HL-60 (cell line): ENCODE data around the gene VCPKMT.

Source experiments
- DNase-seq, 2 experiments: peaks; one replicate each; pipeline ENCODE4 v3.0.0-alpha.2; 2010 to 2020; ENCODE audit warnings: low read depth in 1 of 2, low spot score in 1 of 2
- H3K27ac ChIP-seq: fragments of 250-450 bp; sonication (Bioruptor Pico); replicated peaks from 2 replicates; pipeline ENCODE4 v1.5.1; 2020; ENCODE audit warnings: mild to moderate bottlenecking, moderate library complexity
- H3K27me3 ChIP-seq: fragments of 250-450 bp; sonication (Bioruptor Pico); 2 replicates; pipeline ENCODE4 v1.5.1; 2021; ENCODE audit warnings: mild to moderate bottlenecking, moderate library complexity; ENCODE audit not compliant: insufficient read depth, poor library complexity, severe bottlenecking
- H3K4me3 ChIP-seq: replicated peaks from 2 replicates; pipeline ENCODE4 v1.5.1; 2011; ENCODE audit warnings: mild to moderate bottlenecking, control low read depth, low read length; ENCODE audit not compliant: insufficient read depth
- GABPA ChIP-seq: IDR thresholded peaks from 2 replicates; pipeline ENCODE4 v1.6.1; 2012; ENCODE audit warnings: low read depth
- POLR2AphosphoS5 ChIP-seq: IDR thresholded peaks from 2 replicates; pipeline ENCODE4 v1.6.1; 2012; ENCODE audit warnings: low read depth
- SPI1 ChIP-seq: IDR thresholded peaks from 2 replicates; pipeline ENCODE4 v1.6.1; 2012; ENCODE audit warnings: low read depth, mild to moderate bottlenecking, borderline replicate concordance
- TF ChIP-seq, protein P1 (sequence below): IDR thresholded peaks from one replicate; pipeline ENCODE4 v1.5.1; 2011; ENCODE audit warnings: low read length, control low read depth, inconsistent platforms; ENCODE audit not compliant: insufficient read depth
- TF ChIP-seq, protein P2 (sequence below): IDR thresholded peaks from 2 replicates; pipeline ENCODE4 v1.6.1; 2012; ENCODE audit warnings: low read depth; ENCODE audit not compliant: insufficient replicate concordance

Gene VCPKMT

DNA sequence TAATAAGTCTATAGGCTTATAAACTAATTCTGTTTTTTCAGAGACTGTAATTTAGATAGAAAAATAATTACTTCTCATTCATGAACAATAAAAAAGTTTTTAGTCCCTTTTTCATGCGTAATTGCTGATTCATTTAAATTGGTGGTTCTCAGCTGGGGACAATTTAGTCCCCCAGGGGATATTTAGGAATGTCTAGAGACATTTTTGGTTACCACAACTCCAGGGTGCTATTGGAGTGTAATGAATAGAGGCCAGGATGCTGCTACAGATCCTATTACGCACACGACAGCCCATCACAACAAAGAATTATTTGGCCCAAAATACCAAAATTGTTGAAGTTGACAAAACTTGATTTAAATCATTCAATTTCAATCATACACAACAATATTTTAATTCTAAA is 22.8 kb upstream of the VCPKMT start:
- no peak overlapping the region for H3K4me3 ChIP-seq
- no peak overlapping the region for H3K27ac ChIP-seq
- DNase-seq: no peak
- no peaks in the 10 kb centered on the region for H3K27me3 ChIP-seq
- TF ChIP-seq, protein P1, sequence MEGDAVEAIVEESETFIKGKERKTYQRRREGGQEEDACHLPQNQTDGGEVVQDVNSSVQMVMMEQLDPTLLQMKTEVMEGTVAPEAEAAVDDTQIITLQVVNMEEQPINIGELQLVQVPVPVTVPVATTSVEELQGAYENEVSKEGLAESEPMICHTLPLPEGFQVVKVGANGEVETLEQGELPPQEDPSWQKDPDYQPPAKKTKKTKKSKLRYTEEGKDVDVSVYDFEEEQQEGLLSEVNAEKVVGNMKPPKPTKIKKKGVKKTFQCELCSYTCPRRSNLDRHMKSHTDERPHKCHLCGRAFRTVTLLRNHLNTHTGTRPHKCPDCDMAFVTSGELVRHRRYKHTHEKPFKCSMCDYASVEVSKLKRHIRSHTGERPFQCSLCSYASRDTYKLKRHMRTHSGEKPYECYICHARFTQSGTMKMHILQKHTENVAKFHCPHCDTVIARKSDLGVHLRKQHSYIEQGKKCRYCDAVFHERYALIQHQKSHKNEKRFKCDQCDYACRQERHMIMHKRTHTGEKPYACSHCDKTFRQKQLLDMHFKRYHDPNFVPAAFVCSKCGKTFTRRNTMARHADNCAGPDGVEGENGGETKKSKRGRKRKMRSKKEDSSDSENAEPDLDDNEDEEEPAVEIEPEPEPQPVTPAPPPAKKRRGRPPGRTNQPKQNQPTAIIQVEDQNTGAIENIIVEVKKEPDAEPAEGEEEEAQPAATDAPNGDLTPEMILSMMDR: no peak
- TF ChIP-seq POLR2AphosphoS5 (no peak), SPI1 (no peak), GABPA (no peak)
- TF ChIP-seq, protein P2, sequence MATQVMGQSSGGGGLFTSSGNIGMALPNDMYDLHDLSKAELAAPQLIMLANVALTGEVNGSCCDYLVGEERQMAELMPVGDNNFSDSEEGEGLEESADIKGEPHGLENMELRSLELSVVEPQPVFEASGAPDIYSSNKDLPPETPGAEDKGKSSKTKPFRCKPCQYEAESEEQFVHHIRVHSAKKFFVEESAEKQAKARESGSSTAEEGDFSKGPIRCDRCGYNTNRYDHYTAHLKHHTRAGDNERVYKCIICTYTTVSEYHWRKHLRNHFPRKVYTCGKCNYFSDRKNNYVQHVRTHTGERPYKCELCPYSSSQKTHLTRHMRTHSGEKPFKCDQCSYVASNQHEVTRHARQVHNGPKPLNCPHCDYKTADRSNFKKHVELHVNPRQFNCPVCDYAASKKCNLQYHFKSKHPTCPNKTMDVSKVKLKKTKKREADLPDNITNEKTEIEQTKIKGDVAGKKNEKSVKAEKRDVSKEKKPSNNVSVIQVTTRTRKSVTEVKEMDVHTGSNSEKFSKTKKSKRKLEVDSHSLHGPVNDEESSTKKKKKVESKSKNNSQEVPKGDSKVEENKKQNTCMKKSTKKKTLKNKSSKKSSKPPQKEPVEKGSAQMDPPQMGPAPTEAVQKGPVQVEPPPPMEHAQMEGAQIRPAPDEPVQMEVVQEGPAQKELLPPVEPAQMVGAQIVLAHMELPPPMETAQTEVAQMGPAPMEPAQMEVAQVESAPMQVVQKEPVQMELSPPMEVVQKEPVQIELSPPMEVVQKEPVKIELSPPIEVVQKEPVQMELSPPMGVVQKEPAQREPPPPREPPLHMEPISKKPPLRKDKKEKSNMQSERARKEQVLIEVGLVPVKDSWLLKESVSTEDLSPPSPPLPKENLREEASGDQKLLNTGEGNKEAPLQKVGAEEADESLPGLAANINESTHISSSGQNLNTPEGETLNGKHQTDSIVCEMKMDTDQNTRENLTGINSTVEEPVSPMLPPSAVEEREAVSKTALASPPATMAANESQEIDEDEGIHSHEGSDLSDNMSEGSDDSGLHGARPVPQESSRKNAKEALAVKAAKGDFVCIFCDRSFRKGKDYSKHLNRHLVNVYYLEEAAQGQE: no peak

DNA sequence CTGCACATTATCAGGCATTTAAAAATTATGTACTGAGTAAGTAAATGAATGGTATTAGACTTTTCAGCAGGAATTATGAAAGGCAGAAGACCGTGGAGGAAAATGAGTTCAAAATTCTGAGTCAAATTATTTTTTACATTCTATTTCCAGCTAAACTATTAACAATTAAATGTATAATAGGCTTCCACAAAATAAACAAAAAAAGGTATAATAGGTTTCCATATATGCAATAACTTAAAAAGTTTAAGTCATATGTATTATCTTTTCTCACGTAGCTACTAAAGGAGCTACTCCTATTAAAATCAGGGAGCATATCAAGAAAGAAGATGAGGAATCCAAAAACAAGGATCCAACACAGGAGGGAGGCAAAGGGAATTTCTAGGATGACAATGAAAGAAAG is 11.4 kb upstream of the VCPKMT start:
- no peaks in the 10 kb centered on the region for H3K27me3 ChIP-seq
- no peak overlapping the region for H3K4me3 ChIP-seq
- no peak for TF ChIP-seq POLR2AphosphoS5
- no peak for TF ChIP-seq SPI1
- TF ChIP-seq, protein P1: no peak
- TF ChIP-seq, protein P2: no peak
- no peak for TF ChIP-seq GABPA
- DNase-seq: no peak
- H3K27ac ChIP-seq: no peak overlapping the region

DNA sequence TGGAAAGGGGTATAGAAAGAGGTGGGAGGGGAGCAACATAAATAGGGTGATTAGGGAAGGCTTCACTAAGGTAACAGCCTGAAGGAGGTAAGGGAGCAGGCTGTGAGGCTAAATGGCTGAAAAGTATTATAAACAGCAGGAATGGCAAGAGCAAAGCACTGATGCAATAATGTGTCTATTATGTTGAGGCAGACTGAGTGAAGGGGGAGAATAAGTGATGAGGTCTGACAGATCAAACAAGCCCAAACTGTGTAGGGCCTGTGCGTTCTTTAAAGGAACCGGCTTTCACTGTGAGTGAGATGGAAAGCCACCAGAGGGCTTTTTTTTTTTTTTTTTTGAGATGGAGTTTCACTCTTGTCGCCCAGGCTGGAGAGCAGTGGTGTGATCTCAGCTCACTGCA is 6.7 kb upstream of the VCPKMT start:
- Histone ChIP-seq H3K27me3 (no peaks in the 10 kb centered on the region), H3K4me3 (no peak overlapping the region), H3K27ac (no peak overlapping the region)
- TF ChIP-seq GABPA: no peak
- TF ChIP-seq, protein P1: no peak
- no peak for TF ChIP-seq SPI1
- TF ChIP-seq, protein P2: no peak
- no peak for TF ChIP-seq POLR2AphosphoS5
- no peak for DNase-seq
